Spleen (tissue), 7 donors: ENCODE results near the gene SUB1.
A peak's percentile ranks its signal among the peaks of the same experiment; 100 is the strongest.

Experiments used
- CTCF ChIP-seq, 11 experiments: fragments of 200-600 bp in 7 of 11; fragments of 450-650 bp in 4 of 11; sonication (generic) in 4 of 11; IDR thresholded peaks in 8 of 11; conservative IDR thresholded peaks in 3 of 11; 1 replicate in 7 of 11; 2 replicates in 4 of 11; pipeline versions ENCODE4 v1.4.0 to v1.8.0; 2016 to 2021; ENCODE audit warnings: antibody characterized with exemption in 11 of 11, inconsistent platforms in 4 of 11, mild to moderate bottlenecking in 1 of 11
- POLR2A ChIP-seq, 3 donors: fragments of 450-650 bp; IDR thresholded peaks; one replicate each; pipeline ENCODE4 v1.5.1; 2017; ENCODE audit warnings: antibody characterized with exemption in 3 of 3, mild to moderate bottlenecking in 1 of 3
- donor health status: DM: no; HTN: no; CAD: no; lungs with moderate emphysema.
- donor health status: DM: no; HTN: no; CAD: no.
- donor health status: DM: no; HTN: no; CAD: no.

DNA sequence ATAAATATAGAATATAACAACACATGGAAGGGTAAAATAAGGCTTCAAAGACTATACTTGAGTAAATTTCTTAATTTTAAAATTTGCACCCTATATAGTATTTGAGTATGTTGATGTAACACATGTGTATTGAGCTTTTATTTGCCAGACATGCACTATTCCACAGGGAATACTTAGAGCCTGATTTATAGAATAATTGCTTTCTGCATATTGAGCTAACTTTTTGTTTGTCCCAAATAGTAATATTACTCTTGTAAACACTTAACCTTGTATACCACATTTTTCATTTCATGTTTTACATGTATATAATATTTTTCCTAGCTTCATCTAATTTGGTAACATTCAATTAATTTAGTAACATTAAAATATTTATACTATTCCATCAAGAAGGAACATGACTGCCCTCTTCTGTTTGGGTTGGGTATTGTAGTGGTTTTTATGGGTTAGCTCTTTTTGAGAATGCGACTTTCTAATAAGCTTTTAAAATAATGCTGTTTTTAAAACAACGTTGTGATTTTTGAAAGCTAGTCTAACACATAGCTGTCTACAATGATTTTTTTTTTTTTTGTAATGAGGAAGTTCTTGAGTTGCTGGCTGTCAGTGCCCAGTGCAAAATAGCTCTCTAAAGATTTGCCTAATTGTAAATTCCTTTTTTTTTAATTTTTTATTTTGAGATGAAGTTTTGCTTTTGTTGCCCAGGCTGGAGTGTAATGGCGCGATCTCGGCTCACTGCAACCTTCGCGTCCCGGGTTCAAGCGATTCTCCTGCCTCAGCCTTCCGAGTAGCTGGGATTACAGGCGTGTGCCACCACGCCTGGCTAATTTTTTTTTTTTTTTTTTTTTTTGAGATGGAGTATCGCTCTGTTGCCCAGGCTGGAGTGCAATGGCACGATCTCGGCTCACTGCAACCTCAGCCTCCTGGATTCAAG lies 4.8 kb downstream of the SUB1 start:
- peak; percentile 62 to 86 (median 80) for TF ChIP-seq CTCF (IDR thresholded peaks at IDR 0.05 in 8 of 11, conservative IDR thresholded peaks at IDR 0.05 in 3 of 11)
- no peak for TF ChIP-seq POLR2A (IDR thresholded peaks at IDR 0.05)
